ENCODE results near the gene ITGB8.

DNA sequence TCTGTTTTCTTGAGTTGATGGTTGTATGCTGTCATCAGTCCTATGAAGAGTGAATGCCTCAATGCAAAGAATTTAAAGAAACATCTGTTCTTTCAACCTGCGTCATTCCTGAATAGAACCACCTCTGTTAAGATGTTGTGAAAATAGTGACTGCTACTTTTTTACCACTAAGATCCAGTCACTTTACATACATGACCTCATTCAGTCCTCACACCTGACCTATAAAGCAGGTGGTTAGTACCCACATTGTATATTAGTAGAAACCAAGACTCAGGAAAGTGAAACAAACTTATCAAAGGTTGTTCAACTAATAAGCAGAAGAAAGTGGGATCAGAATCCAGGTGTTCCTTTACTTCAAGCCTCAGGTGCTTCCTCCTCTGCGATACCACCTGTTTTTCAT lies 64.8 kb downstream of the ITGB8 start:
- TF ChIP-seq, protein P1, sequence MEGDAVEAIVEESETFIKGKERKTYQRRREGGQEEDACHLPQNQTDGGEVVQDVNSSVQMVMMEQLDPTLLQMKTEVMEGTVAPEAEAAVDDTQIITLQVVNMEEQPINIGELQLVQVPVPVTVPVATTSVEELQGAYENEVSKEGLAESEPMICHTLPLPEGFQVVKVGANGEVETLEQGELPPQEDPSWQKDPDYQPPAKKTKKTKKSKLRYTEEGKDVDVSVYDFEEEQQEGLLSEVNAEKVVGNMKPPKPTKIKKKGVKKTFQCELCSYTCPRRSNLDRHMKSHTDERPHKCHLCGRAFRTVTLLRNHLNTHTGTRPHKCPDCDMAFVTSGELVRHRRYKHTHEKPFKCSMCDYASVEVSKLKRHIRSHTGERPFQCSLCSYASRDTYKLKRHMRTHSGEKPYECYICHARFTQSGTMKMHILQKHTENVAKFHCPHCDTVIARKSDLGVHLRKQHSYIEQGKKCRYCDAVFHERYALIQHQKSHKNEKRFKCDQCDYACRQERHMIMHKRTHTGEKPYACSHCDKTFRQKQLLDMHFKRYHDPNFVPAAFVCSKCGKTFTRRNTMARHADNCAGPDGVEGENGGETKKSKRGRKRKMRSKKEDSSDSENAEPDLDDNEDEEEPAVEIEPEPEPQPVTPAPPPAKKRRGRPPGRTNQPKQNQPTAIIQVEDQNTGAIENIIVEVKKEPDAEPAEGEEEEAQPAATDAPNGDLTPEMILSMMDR (conservative IDR thresholded peaks at IDR 0.05): no peak
- TF ChIP-seq ZFX (IDR thresholded peaks at IDR 0.05): no peak

All from C4-2B (cell line).